ENCODE data around the gene PIK3AP1.
A peak's percentile ranks its signal among the peaks of the same experiment; 100 is the strongest.

Gene PIK3AP1

DNA sequence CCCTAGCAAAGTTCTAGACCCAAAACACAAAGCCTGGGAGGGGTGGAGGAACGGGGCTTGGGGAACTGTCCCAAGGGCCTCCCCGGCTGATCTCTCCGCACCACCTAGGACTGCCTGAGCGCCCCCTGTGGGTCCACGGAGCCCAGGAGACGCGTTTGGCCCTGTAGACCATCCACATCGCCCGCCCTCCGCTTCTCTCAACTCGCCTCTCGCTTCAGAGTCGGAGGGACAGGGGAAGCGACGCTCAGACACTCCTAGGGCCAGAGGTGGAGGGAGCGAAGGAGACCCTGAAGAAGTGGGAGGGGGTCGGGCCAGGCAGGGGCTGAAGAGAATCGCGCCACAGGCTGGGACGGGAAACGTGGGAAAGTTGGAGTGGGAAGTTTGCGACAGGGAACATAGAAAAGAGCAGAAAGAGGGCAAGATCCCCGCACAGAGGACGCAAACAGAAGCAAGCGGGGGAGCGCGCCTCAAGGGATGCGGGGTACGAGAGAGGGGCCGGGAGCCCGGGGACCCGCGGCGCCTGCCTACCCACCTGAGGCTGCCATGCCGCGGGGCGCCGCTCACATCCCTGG, 378 bp downstream of the PIK3AP1 start:
- TF ChIP-seq, protein P1, sequence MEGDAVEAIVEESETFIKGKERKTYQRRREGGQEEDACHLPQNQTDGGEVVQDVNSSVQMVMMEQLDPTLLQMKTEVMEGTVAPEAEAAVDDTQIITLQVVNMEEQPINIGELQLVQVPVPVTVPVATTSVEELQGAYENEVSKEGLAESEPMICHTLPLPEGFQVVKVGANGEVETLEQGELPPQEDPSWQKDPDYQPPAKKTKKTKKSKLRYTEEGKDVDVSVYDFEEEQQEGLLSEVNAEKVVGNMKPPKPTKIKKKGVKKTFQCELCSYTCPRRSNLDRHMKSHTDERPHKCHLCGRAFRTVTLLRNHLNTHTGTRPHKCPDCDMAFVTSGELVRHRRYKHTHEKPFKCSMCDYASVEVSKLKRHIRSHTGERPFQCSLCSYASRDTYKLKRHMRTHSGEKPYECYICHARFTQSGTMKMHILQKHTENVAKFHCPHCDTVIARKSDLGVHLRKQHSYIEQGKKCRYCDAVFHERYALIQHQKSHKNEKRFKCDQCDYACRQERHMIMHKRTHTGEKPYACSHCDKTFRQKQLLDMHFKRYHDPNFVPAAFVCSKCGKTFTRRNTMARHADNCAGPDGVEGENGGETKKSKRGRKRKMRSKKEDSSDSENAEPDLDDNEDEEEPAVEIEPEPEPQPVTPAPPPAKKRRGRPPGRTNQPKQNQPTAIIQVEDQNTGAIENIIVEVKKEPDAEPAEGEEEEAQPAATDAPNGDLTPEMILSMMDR (IDR thresholded peaks at IDR 0.05; ENCODE audit: low read depth, low read length, missing control alignments): peak; percentile 40
- no peak for DNase-seq (ENCODE audit: extremely low read depth, low read depth)
- peak overlapping the region; percentile 28 for H3K4me3 ChIP-seq (replicated peaks; ENCODE audit: low read depth, low read length)

DNA sequence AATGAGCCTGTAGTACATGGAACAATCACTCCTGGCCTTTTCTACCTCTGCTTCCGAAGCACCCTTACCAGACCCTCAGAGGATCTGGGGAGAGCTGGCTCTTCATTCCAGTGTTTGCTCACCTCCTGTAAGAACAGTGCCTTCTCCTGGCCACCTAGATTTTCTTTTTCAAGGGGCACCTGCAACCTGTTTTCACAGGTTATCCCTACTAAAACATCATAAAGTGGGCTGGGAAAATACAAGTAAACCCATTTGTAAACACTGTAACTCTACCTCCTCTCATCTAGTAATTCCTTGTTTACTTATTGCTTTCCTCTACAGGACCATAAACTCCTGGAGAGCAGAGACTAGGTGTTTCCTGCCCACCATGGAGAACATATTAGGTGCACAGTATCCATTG, 1.1 kb downstream of the PIK3AP1 start:
- TF ChIP-seq, protein P1 (IDR thresholded peaks at IDR 0.05; ENCODE audit: low read depth, low read length, missing control alignments): no peak
- no peak overlapping the region for H3K4me3 ChIP-seq (replicated peaks; ENCODE audit: low read depth, low read length)
- no peak for DNase-seq (ENCODE audit: extremely low read depth, low read depth)

DNA sequence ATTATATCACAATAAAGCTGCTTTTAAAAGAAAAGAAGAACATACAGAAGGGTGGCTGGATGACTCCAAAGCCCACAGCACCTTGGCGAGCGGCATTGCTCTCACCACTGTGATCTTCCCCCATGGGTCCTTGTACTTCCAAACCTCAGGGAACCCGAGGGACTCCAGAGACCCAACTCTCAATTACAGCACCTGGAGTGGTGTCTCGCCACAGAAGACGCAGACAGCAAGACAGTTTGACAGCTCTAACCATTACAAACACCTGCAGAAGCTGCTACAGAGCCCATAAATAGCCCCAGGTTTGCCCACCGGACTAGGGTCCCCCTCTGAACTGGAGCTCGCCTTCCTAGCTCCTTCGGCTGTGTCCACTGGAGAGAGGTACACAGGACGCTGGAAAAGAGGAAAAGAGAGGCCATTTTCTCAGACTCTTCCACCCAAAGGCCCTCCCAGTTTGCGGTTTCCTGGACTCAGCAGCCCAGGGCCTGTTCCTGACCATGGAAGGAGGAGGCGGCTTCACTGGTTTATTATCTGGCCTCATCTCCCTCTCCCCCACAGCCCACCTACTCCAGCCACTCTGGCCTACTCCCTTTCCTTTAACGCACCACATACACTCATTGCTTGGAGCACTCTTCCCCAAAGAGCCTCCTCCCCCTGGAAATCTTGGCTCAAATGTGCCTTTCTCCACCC, 1.9 kb downstream of the PIK3AP1 start:
- H3K4me3 ChIP-seq (replicated peaks; ENCODE audit: low read depth, low read length): no peak overlapping the region
- no peak for DNase-seq (ENCODE audit: extremely low read depth, low read depth)
- TF ChIP-seq, protein P1 (IDR thresholded peaks at IDR 0.05; ENCODE audit: low read depth, low read length, missing control alignments): no peak

DNA sequence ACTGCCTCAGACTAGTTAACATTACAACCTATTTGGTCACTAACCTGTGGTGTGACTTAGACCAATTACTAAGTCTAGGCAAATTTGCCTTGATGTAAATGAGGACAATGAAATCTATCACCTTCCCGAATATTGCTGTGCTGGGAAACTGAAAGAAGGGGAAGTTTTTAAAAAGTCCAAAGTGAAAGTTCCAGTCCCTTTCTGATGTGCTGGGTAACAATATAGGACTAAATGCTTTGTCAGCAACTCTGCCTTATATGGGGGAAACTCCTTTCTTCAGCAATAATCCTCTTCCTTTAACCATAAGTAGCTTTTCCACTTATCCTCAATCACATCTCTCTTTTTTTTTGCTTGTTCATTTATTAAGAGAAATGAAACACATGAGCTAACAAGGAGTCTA, 3.9 kb downstream of the PIK3AP1 start:
- DNase-seq (ENCODE audit: extremely low read depth, low read depth): no peak
- no peak overlapping the region for H3K4me3 ChIP-seq (replicated peaks; ENCODE audit: low read depth, low read length)

DNA sequence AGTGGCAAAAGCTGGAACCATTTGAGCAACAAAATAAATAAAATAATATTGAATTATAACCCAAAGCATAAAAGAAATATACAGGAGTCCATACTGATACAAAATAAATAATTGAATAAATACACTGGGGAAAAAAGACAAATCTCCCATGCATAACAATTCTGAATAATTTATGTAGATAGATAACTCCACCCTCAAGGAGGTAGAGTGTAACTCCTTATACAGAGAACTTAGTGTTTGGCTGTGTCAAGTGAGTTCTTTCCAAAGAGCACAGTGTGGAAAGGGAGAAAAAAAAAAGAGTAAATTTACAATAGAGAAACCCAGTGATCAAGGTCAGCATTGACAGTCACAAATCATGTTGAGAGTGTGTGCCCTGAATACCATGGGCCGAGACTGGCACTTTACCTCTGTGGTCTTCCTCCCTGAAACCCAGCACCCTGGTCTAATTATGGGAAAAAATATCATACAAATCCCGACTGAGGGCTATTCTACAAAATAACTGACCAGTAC, 5.5 kb downstream of the PIK3AP1 start:
- TF ChIP-seq, protein P1 (IDR thresholded peaks at IDR 0.05; ENCODE audit: low read depth, low read length, missing control alignments): no peak
- no peak for DNase-seq (ENCODE audit: extremely low read depth, low read depth)

More for the DNA sequence above, 3.9 kb downstream of the PIK3AP1 start:
- TF ChIP-seq, protein P1 (IDR thresholded peaks at IDR 0.05; ENCODE audit: low read depth, low read length, missing control alignments): no peak

DNA sequence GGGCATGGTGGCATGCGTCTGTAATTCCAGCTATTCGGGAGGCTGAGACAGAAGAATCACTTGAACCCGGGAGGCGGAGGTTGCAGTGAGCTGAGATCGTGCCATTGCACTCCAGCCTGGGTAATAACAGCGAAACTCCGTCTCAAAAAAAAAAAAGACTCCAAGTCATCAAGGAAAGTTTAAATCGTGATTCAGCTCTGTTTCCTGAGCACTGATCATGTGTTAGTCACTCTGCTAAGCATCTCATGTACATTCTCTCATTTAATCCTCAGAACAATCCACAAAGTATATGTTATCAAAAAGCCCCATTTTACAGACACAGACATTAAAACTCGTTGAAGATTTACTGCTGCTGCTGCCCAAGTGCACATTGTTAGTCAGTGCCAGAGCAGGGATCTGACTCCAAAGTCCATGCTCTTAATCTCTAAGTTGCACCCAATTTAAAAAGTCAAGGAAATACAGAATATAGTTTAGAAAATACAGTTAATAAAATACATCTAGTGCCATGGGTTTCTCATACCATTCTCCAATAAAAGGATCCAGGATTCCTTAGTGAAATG, 6.2 kb downstream of the PIK3AP1 start:
- no peak for DNase-seq (ENCODE audit: extremely low read depth, low read depth)
- TF ChIP-seq, protein P1 (IDR thresholded peaks at IDR 0.05; ENCODE audit: low read depth, low read length, missing control alignments): no peak
- no peak overlapping the region for H3K4me3 ChIP-seq (replicated peaks; ENCODE audit: low read depth, low read length)

More for the DNA sequence above, 5.5 kb downstream of the PIK3AP1 start:
- no peak overlapping the region for H3K4me3 ChIP-seq (replicated peaks; ENCODE audit: low read depth, low read length)

Measured in HFF-Myc (cell line).